ENCODE measurements around the gene ZFAND6. TPM values are rescaled to one million over a fixed set of nuclear protein-coding genes. Genes with fewer than 3 reads are reported as not detected.

ZFAND6 gene
- total RNA-seq: 96.6 and 129 TPM in 2 replicates

GRCh38 chr15:80058851-80059785, at the start of gene ZFAND6:
Gene ZFAND6 (plus strand): TSS chr15:80059676. CDS start chr15:80120345, 60,669 bp downstream.

DNA sequence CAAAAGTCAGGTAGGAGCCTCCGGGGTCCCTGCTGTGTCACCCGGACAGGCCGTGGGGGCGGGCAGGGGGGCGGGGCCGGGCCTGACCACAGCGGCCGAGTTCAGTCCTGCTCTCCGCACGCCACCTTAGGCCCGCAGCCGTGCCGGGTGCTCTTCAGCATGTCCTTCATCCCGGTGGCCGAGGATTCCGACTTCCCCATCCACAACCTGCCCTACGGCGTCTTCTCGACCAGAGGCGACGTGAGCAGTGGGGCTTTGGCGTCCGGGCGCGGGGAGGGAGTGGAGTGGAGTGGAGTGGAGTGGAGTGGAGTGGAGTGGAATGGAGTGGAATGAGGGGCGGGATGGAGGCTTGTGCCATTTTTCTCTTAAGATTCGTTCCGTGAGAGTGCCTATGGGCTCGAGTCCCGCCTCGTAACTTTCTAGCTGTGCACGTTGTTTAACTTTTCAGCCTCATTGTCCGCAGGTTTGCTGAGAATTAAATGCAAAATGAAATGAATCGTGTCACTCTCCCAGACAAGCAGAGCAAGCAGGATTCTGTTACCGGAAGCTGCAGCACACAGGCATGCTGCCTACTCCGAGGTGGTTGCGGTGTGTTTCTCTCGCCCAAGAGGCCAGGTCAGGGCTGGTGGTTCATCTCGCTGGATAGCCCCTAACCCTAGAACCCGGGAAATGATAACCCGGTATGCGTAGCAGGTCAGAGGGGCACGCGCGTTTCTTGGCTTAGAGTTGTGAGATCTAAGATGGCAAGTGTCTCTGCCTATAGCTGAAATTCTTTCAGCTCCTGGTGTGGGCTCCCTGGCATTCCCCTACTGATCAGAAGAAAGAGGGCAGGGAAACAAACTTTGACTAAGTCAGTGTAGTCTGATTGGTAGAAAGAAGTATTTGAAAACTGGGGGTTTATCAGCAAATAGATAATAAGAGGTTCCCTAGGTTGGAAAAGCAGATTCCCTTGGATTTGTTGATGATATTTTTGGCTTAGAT, 93.7 kb downstream of the ZFAND6 start, which contains the start of gene FAH:
Gene FAH, plus strand, starts transcription at position 104 of the 981 bp plus-strand sequence. Its CDS starts 56 bp downstream, at position 160.

Other genes starting within 250 kb of the ZFAND6 start
- gene MTHFS, start 162.7 kb upstream of the ZFAND6 start, total RNA-seq: 11.2 and 34.0 TPM in 2 replicates
- gene BCL2A1, start 88.5 kb upstream of the ZFAND6 start, total RNA-seq: 0.71 and 0.86 TPM in 2 replicates
- gene FAH, start 93.3 kb downstream of the ZFAND6 start, total RNA-seq: 141 and 143 TPM in 2 replicates
- not detected in 2 replicates for gene CTXND1, start 192.5 kb downstream of the ZFAND6 start, total RNA-seq

Measured in myometrial cell (primary cell).